LNCaP clone FGC (cell line): ENCODE results near the gene MAP3K19.

Source experiments
- DNase-seq: peaks from one replicate; pipeline ENCODE4 v3.0.0-alpha.2; 2011; ENCODE audit warnings: low read depth
- H3K4me3 ChIP-seq: 2 replicates; pipeline ENCODE4 v1.5.1; 2011; ENCODE audit warnings: mild to moderate bottlenecking, low read depth, low read length, control low read depth
- CTCF ChIP-seq: IDR thresholded peaks from 2 replicates; pipeline ENCODE4 v1.5.1; 2012; ENCODE audit warnings: mild to moderate bottlenecking; ENCODE audit not compliant: control insufficient read depth, insufficient read depth; ENCODE audit errors: extremely low read depth

Gene MAP3K19

GRCh38 chr2:134950886-134951285 lies 96.4 kb downstream of the MAP3K19 start:
- no peak for DNase-seq
- no peak overlapping the region for H3K4me3 ChIP-seq
- no peak for TF ChIP-seq CTCF

DNA sequence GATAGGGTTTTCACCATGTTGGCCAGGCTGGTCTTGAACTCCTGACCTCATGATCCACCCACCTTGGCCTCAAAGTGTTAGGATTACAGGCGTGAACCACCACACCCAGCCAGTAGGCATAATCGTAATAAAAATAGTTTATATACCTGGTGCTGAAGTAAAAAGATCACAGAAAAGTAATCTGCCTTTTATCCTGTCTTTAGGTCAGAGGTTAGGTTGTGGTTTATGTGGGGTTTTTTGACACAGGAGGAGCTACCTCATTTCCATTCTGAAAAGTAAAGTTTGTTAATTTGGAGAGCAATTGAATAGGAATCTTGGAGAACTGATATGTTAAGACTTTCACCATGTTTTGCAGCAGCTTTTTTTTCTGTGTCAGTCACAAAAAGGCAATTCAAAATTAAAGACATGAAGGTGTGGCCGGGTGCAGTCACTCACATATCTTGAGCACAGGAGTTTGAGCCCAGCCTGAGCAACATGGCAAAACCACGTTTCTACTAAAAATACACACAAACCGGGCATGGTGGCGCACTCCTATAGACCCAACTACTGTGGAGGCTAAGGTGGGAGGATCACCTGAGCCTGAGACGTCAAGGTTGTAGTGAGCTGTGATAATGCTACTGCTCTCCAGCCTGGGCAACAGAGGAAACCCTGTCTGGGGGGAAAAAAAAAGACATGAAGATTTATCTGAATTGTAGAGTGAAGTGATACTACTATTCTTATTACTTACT lies 97.1 kb downstream of the MAP3K19 start:
- no peak for DNase-seq
- no peak overlapping the region for H3K4me3 ChIP-seq
- TF ChIP-seq CTCF: no peak

- TF ChIP-seq CTCF: no peak
- H3K4me3 ChIP-seq: no peak overlapping the region
- DNase-seq: no peak
Observed at GRCh38 chr2:134946073-134946472, 101.2 kb downstream of the MAP3K19 start.

- no peak for DNase-seq
- H3K4me3 ChIP-seq: no peak overlapping the region
- no peak for TF ChIP-seq CTCF
Observed at GRCh38 chr2:134944975-134945374, 102.3 kb downstream of the MAP3K19 start.

- no peak for TF ChIP-seq CTCF
- DNase-seq: no peak
- no peak overlapping the region for H3K4me3 ChIP-seq
Observed at GRCh38 chr2:134943540-134943939, 103.7 kb downstream of the MAP3K19 start.

GRCh38 chr2:134936691-134937090 lies 110.6 kb downstream of the MAP3K19 start:
- no peak for TF ChIP-seq CTCF
- DNase-seq: peak; percentile 67
- H3K4me3 ChIP-seq: no peak overlapping the region

DNA sequence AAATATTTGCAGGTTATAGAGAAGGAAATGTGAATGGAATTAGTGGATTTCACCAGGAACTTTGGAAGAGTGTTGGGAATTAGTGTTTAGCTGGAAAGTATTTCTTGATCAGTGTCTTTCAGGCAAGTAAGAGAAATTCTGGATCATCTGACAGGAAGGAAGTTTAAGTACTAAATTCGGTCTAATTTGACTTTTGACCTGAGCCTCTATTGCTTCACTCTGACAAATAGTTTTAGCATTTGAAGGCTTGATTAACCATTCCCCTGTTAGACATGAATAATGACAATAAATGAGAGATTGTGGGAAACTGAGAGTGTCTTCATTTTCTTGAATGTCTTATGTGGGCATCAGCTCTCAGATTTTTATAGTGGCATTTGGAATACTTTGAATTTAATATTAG lies 112.6 kb downstream of the MAP3K19 start:
- no peak overlapping the region for H3K4me3 ChIP-seq
- no peak for TF ChIP-seq CTCF
- no peak for DNase-seq
